ENCODE data around the gene KRT80. TPM values are rescaled to one million over a fixed set of nuclear protein-coding genes. Genes with fewer than 3 reads are reported as not detected.

The KRT80 gene
- total and polyA plus RNA-seq, 2 donors from 2014 or later: 1.0 to 12.3 TPM

DNA sequence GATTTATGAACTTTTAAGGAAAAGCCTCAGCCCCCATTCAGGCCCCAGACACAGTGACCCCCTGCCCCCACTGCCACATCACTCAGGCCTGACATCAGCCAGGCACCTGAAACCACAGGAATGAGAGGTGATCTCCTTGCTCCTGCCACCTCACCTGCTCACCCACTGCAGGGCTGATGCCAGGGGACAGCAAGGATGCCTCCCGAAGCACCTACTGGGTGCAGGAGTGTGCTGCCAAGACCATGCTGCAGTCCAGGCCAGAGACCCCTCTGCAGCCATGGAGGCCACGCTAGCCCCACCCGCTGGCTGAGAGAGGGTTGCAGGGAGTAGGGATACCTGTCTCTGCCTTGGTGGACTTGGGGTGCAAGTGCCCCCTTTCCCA lies 22.6 kb upstream of the KRT80 start:
- H3K4me3 ChIP-seq (ENCODE audit: low read length in 3 of 3): no peak overlapping the region
- TF ChIP-seq, protein P1, sequence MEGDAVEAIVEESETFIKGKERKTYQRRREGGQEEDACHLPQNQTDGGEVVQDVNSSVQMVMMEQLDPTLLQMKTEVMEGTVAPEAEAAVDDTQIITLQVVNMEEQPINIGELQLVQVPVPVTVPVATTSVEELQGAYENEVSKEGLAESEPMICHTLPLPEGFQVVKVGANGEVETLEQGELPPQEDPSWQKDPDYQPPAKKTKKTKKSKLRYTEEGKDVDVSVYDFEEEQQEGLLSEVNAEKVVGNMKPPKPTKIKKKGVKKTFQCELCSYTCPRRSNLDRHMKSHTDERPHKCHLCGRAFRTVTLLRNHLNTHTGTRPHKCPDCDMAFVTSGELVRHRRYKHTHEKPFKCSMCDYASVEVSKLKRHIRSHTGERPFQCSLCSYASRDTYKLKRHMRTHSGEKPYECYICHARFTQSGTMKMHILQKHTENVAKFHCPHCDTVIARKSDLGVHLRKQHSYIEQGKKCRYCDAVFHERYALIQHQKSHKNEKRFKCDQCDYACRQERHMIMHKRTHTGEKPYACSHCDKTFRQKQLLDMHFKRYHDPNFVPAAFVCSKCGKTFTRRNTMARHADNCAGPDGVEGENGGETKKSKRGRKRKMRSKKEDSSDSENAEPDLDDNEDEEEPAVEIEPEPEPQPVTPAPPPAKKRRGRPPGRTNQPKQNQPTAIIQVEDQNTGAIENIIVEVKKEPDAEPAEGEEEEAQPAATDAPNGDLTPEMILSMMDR (IDR thresholded peaks at IDR 0.05; ENCODE audit: borderline replicate concordance, extremely low read depth, insufficient read depth): no peak
- H3K27ac ChIP-seq (ENCODE audit: low read depth in 2 of 2, low read length in 2 of 2): no peak overlapping the region
- H3K27me3 ChIP-seq (ENCODE audit: control insufficient read depth, insufficient read depth, low read length): no peaks in the 10 kb centered on the region
- DNase-seq: peak in 2 of 5 donors; percentile 35 to 66
- no peak for FAIRE-seq
- H3K9me3 ChIP-seq (ENCODE audit: control insufficient read depth in 2 of 3, insufficient read depth in 1 of 3, low read length in 3 of 3): no peaks in the 10 kb centered on the region
- H3K9ac ChIP-seq (ENCODE audit: low read length in 3 of 3): no peak overlapping the region
- intact Hi-C loops (cut with DNase I): no loop called here
- H3K36me3 ChIP-seq (ENCODE audit: control insufficient read depth in 2 of 3, insufficient read depth in 3 of 3, low read length in 3 of 3): no peaks in the 10 kb centered on the region
- H3K4me1 ChIP-seq (ENCODE audit: control insufficient read depth in 2 of 3, insufficient read depth in 2 of 3, low read depth in 1 of 3, low read length in 3 of 3): peaks cover 0 to 25% (median 13%) of the 10 kb centered on the region in 3 donors

DNA sequence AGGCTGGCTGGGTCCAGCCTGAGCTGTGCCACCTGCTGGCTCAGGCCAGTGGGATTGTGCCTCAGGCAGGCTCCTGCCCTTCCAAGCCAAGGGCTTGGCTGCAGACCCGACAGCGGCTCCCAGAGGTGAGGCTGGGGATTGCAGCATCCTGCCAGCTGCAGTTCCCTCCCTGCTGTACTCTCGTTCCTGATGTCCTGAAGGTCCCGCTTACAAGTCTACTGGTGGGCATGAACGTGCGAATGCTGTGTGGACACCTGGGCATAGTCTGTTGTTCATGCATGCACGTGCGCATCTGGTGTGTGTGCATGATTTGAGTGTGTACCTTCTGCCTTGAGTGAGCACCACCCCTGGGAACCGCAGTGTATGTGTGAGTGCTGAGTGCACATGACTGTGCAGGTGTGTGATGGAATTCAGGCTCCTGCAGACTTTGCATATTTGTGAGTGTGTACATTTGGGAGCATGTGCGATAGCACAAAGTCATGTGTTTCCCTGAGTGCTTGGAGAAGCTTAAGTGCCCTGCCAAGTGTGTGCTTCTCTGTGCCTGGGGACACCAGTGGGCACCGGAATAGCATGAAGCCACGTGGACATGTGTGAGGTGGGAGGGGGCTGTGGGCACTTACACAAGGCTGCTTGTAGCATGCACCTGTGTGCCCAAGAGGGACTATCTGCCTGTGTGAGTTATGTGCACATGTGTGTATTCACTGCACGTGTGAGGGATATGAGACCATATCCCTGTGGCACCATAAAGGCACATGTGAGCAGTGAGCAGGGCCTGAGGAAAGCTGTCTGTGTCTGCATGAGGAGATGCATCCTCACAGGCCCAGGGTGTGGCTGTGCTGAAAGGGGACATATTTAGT lies 22.0 kb upstream of the KRT80 start:
- no peaks in the 10 kb centered on the region for H3K27me3 ChIP-seq (ENCODE audit: control insufficient read depth, insufficient read depth, low read length)
- intact Hi-C loops (cut with DNase I): no loop called here
- no peaks in the 10 kb centered on the region for H3K36me3 ChIP-seq (ENCODE audit: control insufficient read depth in 2 of 3, insufficient read depth in 3 of 3, low read length in 3 of 3)
- no peaks in the 10 kb centered on the region for H3K9me3 ChIP-seq (ENCODE audit: control insufficient read depth in 2 of 3, insufficient read depth in 1 of 3, low read length in 3 of 3)
- no peak overlapping the region for H3K4me3 ChIP-seq (ENCODE audit: low read length in 3 of 3)
- H3K9ac ChIP-seq (ENCODE audit: low read length in 3 of 3): no peak overlapping the region
- H3K4me1 ChIP-seq (ENCODE audit: control insufficient read depth in 2 of 3, insufficient read depth in 2 of 3, low read depth in 1 of 3, low read length in 3 of 3): peaks cover 0 to 25% (median 13%) of the 10 kb centered on the region in 3 donors
- DNase-seq (peak; percentile 88 to 92 (median 89)), FAIRE-seq (no peak)
- TF ChIP-seq, protein P1 (IDR thresholded peaks at IDR 0.05; ENCODE audit: borderline replicate concordance, extremely low read depth, insufficient read depth): peak; percentile 97
- no peak overlapping the region for H3K27ac ChIP-seq (ENCODE audit: low read depth in 2 of 2, low read length in 2 of 2)

DNA sequence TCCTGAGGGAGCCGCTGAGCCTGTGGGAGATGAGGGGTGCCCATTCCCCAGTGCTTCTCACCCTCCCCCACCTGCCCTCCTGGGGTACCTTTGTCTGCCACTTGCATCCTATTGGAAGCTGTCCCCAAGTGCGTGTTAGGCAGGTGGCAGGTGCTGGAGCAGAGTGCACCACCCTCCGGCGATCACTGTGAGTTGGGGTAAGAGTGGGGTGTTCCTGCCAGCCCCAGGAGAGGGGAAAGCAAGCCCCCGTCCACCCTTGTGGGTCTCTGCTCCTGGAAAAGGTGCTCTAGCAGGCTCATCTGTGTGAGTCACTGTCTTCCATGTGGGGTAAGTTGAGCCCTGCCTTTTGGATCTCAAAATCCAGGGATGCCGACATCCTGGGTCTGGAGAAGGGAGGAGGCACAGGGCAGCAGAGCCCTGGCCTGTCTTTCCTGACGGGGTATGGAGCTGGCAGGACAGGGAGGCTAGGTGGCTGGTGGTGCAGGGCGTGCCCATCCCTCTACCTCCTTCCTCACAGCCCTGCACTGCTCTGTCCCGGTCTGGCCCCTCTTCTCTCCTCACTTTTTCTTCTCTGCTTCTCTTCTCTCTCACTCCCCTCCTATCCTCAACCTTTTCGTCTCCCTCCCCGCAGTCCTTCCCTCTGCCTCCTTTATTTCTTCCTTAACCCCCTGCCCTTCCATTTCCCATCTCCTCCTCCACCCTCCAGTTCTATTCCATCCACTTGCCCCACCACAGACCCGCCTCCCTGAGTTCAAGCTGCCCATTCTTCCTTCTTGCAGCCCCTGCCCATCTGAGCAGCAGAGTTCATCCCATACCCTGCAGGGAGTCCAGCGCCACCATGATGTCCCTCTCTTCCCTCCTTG lies 21.1 kb upstream of the KRT80 start:
- H3K9ac ChIP-seq (ENCODE audit: low read length in 3 of 3): no peak overlapping the region
- no peaks in the 10 kb centered on the region for H3K9me3 ChIP-seq (ENCODE audit: control insufficient read depth in 2 of 3, insufficient read depth in 1 of 3, low read length in 3 of 3)
- H3K36me3 ChIP-seq (ENCODE audit: control insufficient read depth in 2 of 3, insufficient read depth in 3 of 3, low read length in 3 of 3): no peaks in the 10 kb centered on the region
- H3K4me3 ChIP-seq (ENCODE audit: low read length in 3 of 3): no peak overlapping the region
- peak in 2 of 5 donors; percentile 40 for DNase-seq
- peaks cover 0 to 25% (median 13%) of the 10 kb centered on the region in 3 donors for H3K4me1 ChIP-seq (ENCODE audit: control insufficient read depth in 2 of 3, insufficient read depth in 2 of 3, low read depth in 1 of 3, low read length in 3 of 3)
- H3K27ac ChIP-seq (ENCODE audit: low read depth in 2 of 2, low read length in 2 of 2): no peak overlapping the region
- TF ChIP-seq, protein P1 (IDR thresholded peaks at IDR 0.05; ENCODE audit: borderline replicate concordance, extremely low read depth, insufficient read depth): no peak
- FAIRE-seq: no peak
- H3K27me3 ChIP-seq (ENCODE audit: control insufficient read depth, insufficient read depth, low read length): no peaks in the 10 kb centered on the region
- intact Hi-C loops (cut with DNase I): no loop called here
